Thyroid gland (tissue), 4 donors: Measurements from ENCODE around the gene TRIM46.

ENCODE experiments used
- POLR2A ChIP-seq, 2 donors: fragments of 450-650 bp; IDR thresholded peaks; one replicate each; pipeline ENCODE4 v1.6.1; 2017; ENCODE audit warnings: antibody characterized with exemption in 2 of 2, mild to moderate bottlenecking in 2 of 2, moderate library complexity in 1 of 2
- TF ChIP-seq, protein P1 (sequence below), 6 experiments: fragments of 200-600 bp in 3 of 6; fragments of 450-650 bp in 3 of 6; sonication (generic) in 3 of 6; IDR thresholded peaks; one replicate each; pipeline ENCODE4 v1.5.1; 2016 to 2019; ENCODE audit warnings: antibody characterized with exemption in 6 of 6, mild to moderate bottlenecking in 2 of 6, inconsistent platforms in 1 of 6, moderate library complexity in 1 of 6

DNA sequence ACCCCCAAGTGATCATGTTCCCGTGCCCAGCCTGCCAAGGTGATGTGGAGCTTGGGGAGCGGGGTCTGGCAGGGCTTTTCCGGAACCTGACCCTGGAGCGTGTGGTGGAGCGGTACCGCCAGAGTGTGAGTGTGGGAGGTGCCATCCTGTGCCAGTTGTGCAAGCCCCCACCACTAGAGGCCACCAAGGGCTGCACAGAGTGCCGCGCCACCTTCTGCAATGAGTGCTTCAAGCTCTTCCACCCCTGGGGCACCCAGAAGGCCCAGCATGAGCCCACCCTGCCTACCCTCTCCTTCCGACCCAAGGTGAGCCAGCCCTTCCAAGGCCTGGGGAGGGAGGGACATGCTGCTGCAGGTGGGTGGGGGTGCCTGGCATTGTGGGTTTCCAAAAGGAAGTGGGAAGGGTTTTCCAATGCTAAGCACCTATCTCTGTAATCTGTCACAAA lies 2.3 kb downstream of the TRIM46 start:
- TF ChIP-seq, protein P1, sequence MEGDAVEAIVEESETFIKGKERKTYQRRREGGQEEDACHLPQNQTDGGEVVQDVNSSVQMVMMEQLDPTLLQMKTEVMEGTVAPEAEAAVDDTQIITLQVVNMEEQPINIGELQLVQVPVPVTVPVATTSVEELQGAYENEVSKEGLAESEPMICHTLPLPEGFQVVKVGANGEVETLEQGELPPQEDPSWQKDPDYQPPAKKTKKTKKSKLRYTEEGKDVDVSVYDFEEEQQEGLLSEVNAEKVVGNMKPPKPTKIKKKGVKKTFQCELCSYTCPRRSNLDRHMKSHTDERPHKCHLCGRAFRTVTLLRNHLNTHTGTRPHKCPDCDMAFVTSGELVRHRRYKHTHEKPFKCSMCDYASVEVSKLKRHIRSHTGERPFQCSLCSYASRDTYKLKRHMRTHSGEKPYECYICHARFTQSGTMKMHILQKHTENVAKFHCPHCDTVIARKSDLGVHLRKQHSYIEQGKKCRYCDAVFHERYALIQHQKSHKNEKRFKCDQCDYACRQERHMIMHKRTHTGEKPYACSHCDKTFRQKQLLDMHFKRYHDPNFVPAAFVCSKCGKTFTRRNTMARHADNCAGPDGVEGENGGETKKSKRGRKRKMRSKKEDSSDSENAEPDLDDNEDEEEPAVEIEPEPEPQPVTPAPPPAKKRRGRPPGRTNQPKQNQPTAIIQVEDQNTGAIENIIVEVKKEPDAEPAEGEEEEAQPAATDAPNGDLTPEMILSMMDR (IDR thresholded peaks at IDR 0.05) = no peak
- TF ChIP-seq POLR2A (IDR thresholded peaks at IDR 0.05) = no peak
